ENCODE results near the gene PODXL.
A peak's percentile ranks its signal among the peaks of the same experiment; 100 is the strongest.

The PODXL gene

GRCh38 chr7:131564640-131565039, 8.2 kb upstream of the PODXL start:
- DNase-seq (ENCODE audit: low spot score) = no peak

- no peak for DNase-seq (ENCODE audit: low spot score)
Measured at GRCh38 chr7:131563918-131564317, 7.5 kb upstream of the PODXL start.

- no peak for DNase-seq (ENCODE audit: low spot score)
Measured at GRCh38 chr7:131562941-131563340, 6.5 kb upstream of the PODXL start.

GRCh38 chr7:131560061-131560460, 3.6 kb upstream of the PODXL start:
- no peak for DNase-seq (ENCODE audit: low spot score)

- DNase-seq (ENCODE audit: low spot score) = peak; percentile 70
Measured at GRCh38 chr7:131557652-131558385, 1.4 kb upstream of the PODXL start.

GRCh38 chr7:131556909-131557651, 652 bp upstream of the PODXL start:
- no peak for DNase-seq (ENCODE audit: low spot score)

- DNase-seq (ENCODE audit: low spot score) = no peak
Measured at GRCh38 chr7:131555552-131556052, 826 bp downstream of the PODXL start.

- DNase-seq (ENCODE audit: low spot score) = no peak
Measured at GRCh38 chr7:131554880-131555516, 1.4 kb downstream of the PODXL start.

- no peak for DNase-seq (ENCODE audit: low spot score)
Measured at GRCh38 chr7:131553931-131554330, 2.5 kb downstream of the PODXL start.

- DNase-seq (ENCODE audit: low spot score) = no peak
Measured at GRCh38 chr7:131552053-131552452, 4.4 kb downstream of the PODXL start.

- DNase-seq (ENCODE audit: low spot score) = no peak
Measured at GRCh38 chr7:131550846-131551245, 5.6 kb downstream of the PODXL start.

GRCh38 chr7:131548371-131548770, 8.1 kb downstream of the PODXL start:
- DNase-seq (ENCODE audit: low spot score) = no peak

GRCh38 chr7:131547589-131547988, 8.8 kb downstream of the PODXL start:
- DNase-seq (ENCODE audit: low spot score) = no peak

- DNase-seq (ENCODE audit: low spot score) = peak; percentile 54
Measured at GRCh38 chr7:131546583-131547141, 9.8 kb downstream of the PODXL start.

- peak; percentile 49 for DNase-seq (ENCODE audit: low spot score)
Measured at GRCh38 chr7:131546126-131546525, 10.3 kb downstream of the PODXL start.

- peak; percentile 63 for DNase-seq (ENCODE audit: low spot score)
Measured at GRCh38 chr7:131544449-131545301, 11.8 kb downstream of the PODXL start.

GRCh38 chr7:131544021-131544420, 12.4 kb downstream of the PODXL start:
- no peak for DNase-seq (ENCODE audit: low spot score)

GRCh38 chr7:131543298-131543697, 13.1 kb downstream of the PODXL start:
- DNase-seq (ENCODE audit: low spot score) = no peak

- no peak for DNase-seq (ENCODE audit: low spot score)
Measured at GRCh38 chr7:131540491-131541162, 15.8 kb downstream of the PODXL start.

GRCh38 chr7:131538813-131539179, 17.6 kb downstream of the PODXL start:
- DNase-seq (ENCODE audit: low spot score) = peak; percentile 62

All from AG20443 (cell line).